Transverse colon (tissue), 4 donors: ENCODE measurements around the gene ANAPC2. TPM values are rescaled to one million over a fixed set of nuclear protein-coding genes. Genes with fewer than 3 reads are reported as not detected.

ENCODE experiments used
- DNase-seq: peaks from one replicate; pipeline ENCODE4 v3.0.0-alpha.2; 2019
- H3K27ac ChIP-seq, 4 donors: fragments of 200-600 bp; sonication (generic); 2 replicates each; pipeline ENCODE4 v1.5.1; 2016 to 2018; ENCODE audit warnings: inconsistent platforms in 4 of 4
- H3K27me3 ChIP-seq: fragments of 200-600 bp; sonication (generic); 2 replicates; pipeline ENCODE4 v1.5.1; 2017; ENCODE audit warnings: inconsistent platforms
- H3K36me3 ChIP-seq, 4 donors: fragments of 200-600 bp; sonication (generic); 2 replicates each; pipeline ENCODE4 v1.5.1; 2017 to 2019; ENCODE audit warnings: inconsistent platforms in 4 of 4
- H3K4me1 ChIP-seq, 4 donors: fragments of 200-600 bp; sonication (generic); 2 replicates each; pipeline ENCODE4 v1.5.1; 2017 to 2020; ENCODE audit warnings: inconsistent platforms in 4 of 4
- H3K4me3 ChIP-seq, 4 donors: fragments of 200-600 bp; sonication (generic); 1 replicate in 1 of 4; 2 replicates in 3 of 4; pipeline versions ENCODE4 v1.5.1 to v1.6.1; 2017 to 2019; ENCODE audit warnings: inconsistent platforms in 4 of 4
- H3K9me3 ChIP-seq, 2 donors: fragments of 200-600 bp; sonication (generic); 2 replicates each; pipeline ENCODE4 v1.5.1; 2017 to 2019; ENCODE audit warnings: inconsistent platforms in 2 of 2
- CTCF ChIP-seq, 5 experiments: fragments of 200-600 bp in 3 of 5; fragments of 450-650 bp in 2 of 5; sonication (generic) in 3 of 5; IDR thresholded peaks; 1 replicate in 2 of 5; 2 replicates in 3 of 5; pipeline ENCODE4 v1.5.1; 2016 to 2017; ENCODE audit warnings: antibody characterized with exemption in 5 of 5, inconsistent platforms in 3 of 5, mild to moderate bottlenecking in 2 of 5, moderate library complexity in 1 of 5
- EP300 ChIP-seq: sonication (generic); formaldehyde crosslinking; IDR thresholded peaks from one replicate; pipeline ENCODE4 v1.6.1; 2017; ENCODE audit warnings: antibody characterized with exemption, low read depth
- POLR2A ChIP-seq: fragments of 450-650 bp; IDR thresholded peaks from one replicate; pipeline ENCODE4 v1.6.1; 2016; ENCODE audit warnings: antibody characterized with exemption, mild to moderate bottlenecking, moderate library complexity
- POLR2AphosphoS5 ChIP-seq, 3 donors: sonication (generic); formaldehyde crosslinking; IDR thresholded peaks; one replicate each; pipeline ENCODE4 v1.6.1; 2016; ENCODE audit warnings: antibody characterized with exemption in 3 of 3
- WGBS, 2 donors: methylation state at CpG; one replicate each; pipeline ENCODE4 v1.1.5; 2018; ENCODE audit warnings: low coverage in 1 of 2; 5-methylcytosine and 5-hydroxymethylcytosine counted together
- in situ Hi-C, 4 donors: fragments of 200-750 bp; cut with MboI; loops; one replicate each; pipeline versions ENCODE4 v1.15.0 to v1.15.1; 2017; ENCODE audit warnings: low sequenced_read_pairs in 3 of 4, low pct_ligation_motif_present in 1 of 4, low pct_unique_long_range_greater_than_20kb in 1 of 4
- intact Hi-C: fragments of 100-400 bp; cut with DNase I; formaldehyde crosslinking; loops from one replicate; pipeline ENCODE4 v1.15.1; 2023; ENCODE audit warnings: low total_unique reads
- total RNA-seq, 4 donors: library from RNA; depleted of rRNA; stranded (reverse); fragments of >200 nt; gene quantifications; one replicate each; pipeline ENCODE4 v1.1.0, GENCODE V29; 2016

The ANAPC2 gene
- total RNA-seq, 4 donors from 2014 or later = 37.0 to 176 (median 70.3) TPM

- H3K9me3 ChIP-seq = no peaks in the 10 kb centered on the region
- no peak for DNase-seq
- 70 to 83% methylated on average over 1 to 24 of the region's 24 CpGs for WGBS, 2 donors
- no peaks in the 10 kb centered on the region for H3K36me3 ChIP-seq
- H3K27me3 ChIP-seq = peaks cover 84% of the 10 kb centered on the region
- no peak overlapping the region for H3K27ac ChIP-seq
- in situ Hi-C loops (no loop called here), intact Hi-C loops (no loop called here)
- TF ChIP-seq POLR2AphosphoS5 (IDR thresholded peaks at IDR 0.05) = no peak
- TF ChIP-seq EP300 = no peak
- no peak for TF ChIP-seq CTCF (IDR thresholded peaks at IDR 0.05)
- peaks cover 0 to 4% (median 0%) of the 10 kb centered on the region in 4 donors for H3K4me1 ChIP-seq
- no peak overlapping the region for H3K4me3 ChIP-seq
Measured at GRCh38 chr9:137141976-137142936, 46.1 kb downstream of the ANAPC2 start.

DNA sequence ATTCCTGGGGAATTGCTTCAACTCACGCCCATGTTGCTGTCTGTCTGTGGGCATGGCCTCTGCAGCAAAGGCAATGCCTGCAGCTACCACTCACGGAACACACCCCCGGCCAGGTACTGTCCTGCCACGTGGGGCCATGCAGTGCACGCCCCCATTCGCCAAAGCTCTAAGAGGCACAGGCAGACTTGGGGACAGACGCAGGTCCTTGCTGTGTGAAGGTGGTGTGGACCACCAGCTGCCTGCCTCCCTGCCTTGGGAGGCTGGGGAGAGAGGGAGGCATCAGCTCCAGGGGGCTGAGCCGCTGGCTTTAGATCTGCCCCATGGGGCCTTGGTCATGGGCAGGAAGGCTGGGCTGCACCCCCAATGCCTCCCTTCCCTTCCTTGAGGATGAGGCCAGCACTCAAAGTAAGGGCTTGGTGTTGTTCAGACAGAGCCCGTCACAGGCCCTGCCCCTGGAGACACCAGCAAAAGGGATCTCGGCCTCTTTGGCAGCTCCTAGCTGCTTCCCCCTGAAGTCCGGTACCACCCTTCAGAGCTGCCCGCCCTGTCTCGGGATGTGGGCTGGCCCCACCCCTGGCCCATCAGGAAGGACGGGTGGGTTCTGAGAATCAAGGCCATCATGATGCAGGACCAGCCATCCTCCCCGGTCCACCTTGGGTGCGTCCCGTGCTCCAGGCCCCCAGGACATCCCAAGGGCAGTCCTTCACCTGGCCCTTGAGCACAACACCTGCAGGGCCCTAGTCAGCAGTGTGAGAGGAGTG, 47.1 kb downstream of the ANAPC2 start:
- peaks cover 90% of the 10 kb centered on the region for H3K27me3 ChIP-seq

GRCh38 chr9:137140151-137141012, 48.0 kb downstream of the ANAPC2 start:
- H3K9me3 ChIP-seq = no peaks in the 10 kb centered on the region
- DNase-seq = no peak
- no peaks in the 10 kb centered on the region for H3K36me3 ChIP-seq
- peaks cover 0 to 4% (median 0%) of the 10 kb centered on the region in 4 donors for H3K4me1 ChIP-seq
- peaks cover 90% of the 10 kb centered on the region for H3K27me3 ChIP-seq
- in situ Hi-C loops (no loop called here), intact Hi-C loops (no loop called here)
- 55% methylated on average over 26 of the region's 26 CpGs; no CpG with 5 or more reads in 1 of the 2 donors for WGBS, 2 donors
- TF ChIP-seq CTCF (IDR thresholded peaks at IDR 0.05) (no peak), POLR2AphosphoS5 (IDR thresholded peaks at IDR 0.05) (no peak), EP300 (no peak), POLR2A (no peak)
- H3K27ac ChIP-seq = no peak overlapping the region
- no peak overlapping the region for H3K4me3 ChIP-seq

More for the DNA sequence above, 47.1 kb downstream of the ANAPC2 start:
- in situ Hi-C loops (no loop called here), intact Hi-C loops (no loop called here)
- Histone ChIP-seq H3K9me3 (no peaks in the 10 kb centered on the region), H3K4me1 (peaks cover 0 to 4% (median 0%) of the 10 kb centered on the region in 4 donors), H3K36me3 (no peaks in the 10 kb centered on the region), H3K27ac (no peak overlapping the region), H3K4me3 (no peak overlapping the region)
- no peak for DNase-seq
- TF ChIP-seq EP300 (no peak), POLR2A (no peak), POLR2AphosphoS5 (IDR thresholded peaks at IDR 0.05) (no peak), CTCF (IDR thresholded peaks at IDR 0.05) (no peak)
- 69% methylated on average over 17 of the region's 17 CpGs; no CpG with 5 or more reads in 1 of the 2 donors for WGBS, 2 donors
